GM20000 (cell line): ENCODE measurements around the gene ZNF513.
"Not testable (repeated sequence)": the region's sequence is repeated elsewhere in the genome, so short reads cannot be mapped to it uniquely, and the experiment has no call there.

Experiments
- DNase-seq: peaks from one replicate; pipeline ENCODE4 v3.0.0; 2012; ENCODE audit warnings: low spot score
- TF ChIP-seq, protein P1 (sequence below): IDR thresholded peaks from 2 replicates; pipeline ENCODE4 v1.5.1; 2012; ENCODE audit warnings: mild to moderate bottlenecking, control low read depth; ENCODE audit errors: extremely low read depth, missing control alignments

Gene ZNF513, protein sequence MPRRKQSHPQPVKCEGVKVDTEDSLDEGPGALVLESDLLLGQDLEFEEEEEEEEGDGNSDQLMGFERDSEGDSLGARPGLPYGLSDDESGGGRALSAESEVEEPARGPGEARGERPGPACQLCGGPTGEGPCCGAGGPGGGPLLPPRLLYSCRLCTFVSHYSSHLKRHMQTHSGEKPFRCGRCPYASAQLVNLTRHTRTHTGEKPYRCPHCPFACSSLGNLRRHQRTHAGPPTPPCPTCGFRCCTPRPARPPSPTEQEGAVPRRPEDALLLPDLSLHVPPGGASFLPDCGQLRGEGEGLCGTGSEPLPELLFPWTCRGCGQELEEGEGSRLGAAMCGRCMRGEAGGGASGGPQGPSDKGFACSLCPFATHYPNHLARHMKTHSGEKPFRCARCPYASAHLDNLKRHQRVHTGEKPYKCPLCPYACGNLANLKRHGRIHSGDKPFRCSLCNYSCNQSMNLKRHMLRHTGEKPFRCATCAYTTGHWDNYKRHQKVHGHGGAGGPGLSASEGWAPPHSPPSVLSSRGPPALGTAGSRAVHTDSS

DNA sequence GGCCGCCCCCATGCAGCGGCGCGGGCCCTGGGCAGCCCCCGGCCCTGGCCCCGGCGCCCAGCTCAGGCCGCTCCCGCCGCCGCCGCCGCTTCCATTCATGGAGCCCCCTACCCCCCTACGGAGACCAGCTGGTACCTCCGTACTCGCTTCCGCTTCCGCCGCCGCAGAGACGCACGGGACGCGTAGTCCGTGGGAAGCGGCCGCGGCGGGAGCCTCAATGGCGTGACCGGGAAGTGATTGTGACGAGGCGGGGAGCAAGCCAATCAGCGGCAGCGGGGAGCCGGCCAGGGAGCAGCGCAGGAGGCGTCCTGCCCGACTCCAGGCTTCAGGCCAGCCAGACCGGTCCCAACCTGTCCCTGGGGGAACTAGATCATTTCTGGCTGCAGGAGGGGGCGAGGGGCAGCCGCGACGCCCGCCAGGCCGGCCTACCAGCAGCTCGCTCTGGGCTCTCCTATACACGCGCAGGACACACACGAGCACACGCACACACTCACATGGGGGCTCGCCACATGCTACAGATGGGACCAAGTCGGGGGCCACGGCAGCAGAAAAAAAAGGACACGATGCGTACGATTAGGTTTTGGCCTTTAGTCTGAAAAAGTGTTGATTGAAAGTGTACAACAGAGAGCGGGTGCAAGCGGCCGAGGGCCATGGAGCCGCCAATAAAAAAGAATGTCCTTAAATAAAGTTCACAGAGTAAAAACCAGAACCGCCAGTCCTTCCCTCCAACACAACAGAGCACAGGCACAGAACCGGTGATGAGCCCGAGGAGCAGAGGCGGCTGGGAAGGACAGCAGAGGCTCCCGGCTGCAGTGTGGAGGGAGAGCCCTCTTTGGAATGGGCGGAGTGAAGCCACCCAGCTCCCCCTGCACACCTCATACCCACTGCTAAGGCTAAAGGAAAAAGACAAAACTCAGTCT is at the start of gene ZNF513:
Gene ZNF513, minus strand, starts transcription at position 109 of the 920 bp plus-strand sequence. CDS start 208 bp downstream, outside the sequence.
- peak; percentile 96 for DNase-seq
- TF ChIP-seq, protein P1, sequence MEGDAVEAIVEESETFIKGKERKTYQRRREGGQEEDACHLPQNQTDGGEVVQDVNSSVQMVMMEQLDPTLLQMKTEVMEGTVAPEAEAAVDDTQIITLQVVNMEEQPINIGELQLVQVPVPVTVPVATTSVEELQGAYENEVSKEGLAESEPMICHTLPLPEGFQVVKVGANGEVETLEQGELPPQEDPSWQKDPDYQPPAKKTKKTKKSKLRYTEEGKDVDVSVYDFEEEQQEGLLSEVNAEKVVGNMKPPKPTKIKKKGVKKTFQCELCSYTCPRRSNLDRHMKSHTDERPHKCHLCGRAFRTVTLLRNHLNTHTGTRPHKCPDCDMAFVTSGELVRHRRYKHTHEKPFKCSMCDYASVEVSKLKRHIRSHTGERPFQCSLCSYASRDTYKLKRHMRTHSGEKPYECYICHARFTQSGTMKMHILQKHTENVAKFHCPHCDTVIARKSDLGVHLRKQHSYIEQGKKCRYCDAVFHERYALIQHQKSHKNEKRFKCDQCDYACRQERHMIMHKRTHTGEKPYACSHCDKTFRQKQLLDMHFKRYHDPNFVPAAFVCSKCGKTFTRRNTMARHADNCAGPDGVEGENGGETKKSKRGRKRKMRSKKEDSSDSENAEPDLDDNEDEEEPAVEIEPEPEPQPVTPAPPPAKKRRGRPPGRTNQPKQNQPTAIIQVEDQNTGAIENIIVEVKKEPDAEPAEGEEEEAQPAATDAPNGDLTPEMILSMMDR: no peak

DNA sequence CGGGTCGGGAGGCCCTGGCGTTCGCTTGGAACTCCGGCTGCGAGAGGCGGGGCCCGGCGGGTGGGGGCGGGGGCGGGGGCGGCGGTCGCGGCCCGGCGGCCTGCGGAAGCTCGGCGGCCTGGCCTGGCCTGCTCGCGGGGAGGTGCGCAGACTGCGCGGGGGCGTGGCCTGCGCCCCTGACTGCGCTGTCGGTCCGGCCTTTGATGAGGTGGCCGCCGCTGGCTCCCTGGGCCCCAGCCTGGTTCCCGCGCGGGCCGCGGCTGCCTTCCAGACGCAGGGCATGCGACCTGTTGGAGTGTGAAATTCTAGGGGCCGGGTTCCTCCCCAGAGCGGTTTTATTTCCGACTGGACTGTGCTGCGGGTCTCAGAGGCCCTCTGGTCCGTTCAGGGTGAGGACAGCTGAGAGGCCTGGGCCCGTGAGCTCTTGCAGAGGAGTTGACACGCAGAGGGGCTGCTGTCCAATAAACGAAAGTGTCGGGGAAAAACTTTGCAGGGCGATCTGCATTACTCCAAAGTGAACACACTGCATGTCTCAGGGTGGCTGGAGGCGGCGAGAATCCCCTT is 48.5 kb upstream of the ZNF513 start:
- TF ChIP-seq, protein P1: no peak
- DNase-seq: peak; percentile 94

DNA sequence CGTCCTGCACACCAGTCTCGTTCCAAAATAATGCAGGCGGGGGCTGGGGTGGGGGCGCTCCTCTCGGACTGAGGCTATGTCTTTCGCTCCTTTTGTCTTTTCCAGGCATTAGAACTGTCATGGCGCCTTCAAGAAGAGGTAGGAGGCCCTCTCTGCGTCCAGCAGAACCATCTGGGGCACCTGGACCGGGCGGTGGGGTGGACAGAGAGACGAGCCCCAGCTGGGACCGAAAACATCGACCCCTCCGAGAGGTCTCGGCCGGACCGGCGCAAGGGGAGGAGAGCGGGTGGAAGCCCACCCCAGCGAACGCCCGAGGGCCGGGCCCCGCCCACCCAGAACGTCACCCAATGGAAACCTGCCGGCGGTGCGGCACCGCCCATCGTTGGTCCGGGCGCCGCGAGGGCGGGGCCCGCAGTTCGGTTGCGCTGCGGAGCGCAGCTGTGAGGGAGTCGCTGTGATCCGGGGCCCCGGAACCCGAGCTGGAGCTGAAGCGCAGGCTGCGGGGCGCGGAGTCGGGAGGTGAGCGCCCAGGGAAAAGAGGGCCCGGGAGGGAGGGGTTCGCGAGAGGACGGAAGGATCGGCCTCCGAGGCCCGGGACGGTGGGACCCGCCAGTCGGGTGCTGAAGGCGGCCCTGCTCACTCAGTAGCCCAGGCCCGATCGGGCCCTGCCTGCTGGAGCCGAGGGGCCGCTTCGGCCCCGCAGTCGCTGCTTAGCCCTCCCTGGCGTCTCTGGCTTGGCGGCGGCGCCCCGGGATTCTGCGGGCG is 47.9 kb upstream of the ZNF513 start, which contains the start of gene NRBP1:
Gene NRBP1, plus strand, starts transcription at position 419 of the 765 bp plus-strand sequence. CDS start 4,643 bp downstream, outside the sequence.
- peak; percentile 96 for DNase-seq
- TF ChIP-seq, protein P1: no peak

DNA sequence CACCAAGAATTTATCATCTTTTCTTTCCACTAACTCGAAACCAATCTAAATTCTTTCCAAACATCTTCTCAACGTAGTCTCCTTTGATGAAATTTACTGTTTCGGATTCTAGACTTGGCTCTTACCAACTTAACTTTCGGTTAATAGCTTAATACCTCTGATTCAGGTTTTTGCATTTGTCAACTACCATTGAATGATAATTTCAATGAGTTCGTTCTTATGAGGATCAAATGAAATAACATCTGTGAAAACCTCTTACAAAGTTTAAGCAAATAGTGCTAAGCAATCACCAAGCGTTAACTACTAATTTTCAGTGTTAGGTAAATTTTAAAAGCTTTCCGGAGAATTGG is 47.3 kb upstream of the ZNF513 start:
- TF ChIP-seq, protein P1: no peak
- no peak for DNase-seq

DNA sequence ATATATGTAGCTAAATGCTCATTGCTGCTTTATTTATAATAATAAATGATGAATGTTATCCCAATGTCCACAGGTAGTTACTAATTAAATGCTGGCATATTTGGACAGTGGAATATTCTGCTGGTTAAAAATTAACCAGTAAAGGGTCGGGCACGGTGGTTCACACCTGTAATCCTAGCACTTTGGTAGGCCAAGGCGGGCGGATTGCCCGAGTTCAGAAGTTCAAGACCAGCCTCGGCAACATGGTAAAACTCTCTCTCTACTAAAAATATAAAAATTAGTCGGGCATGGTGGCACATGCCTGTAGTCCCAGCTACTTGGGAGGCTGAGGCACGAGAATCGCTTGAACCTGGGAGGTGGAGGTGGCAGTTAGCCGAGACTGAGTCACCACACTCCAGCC is 44.5 kb upstream of the ZNF513 start:
- not testable (repeated sequence) for DNase-seq

DNA sequence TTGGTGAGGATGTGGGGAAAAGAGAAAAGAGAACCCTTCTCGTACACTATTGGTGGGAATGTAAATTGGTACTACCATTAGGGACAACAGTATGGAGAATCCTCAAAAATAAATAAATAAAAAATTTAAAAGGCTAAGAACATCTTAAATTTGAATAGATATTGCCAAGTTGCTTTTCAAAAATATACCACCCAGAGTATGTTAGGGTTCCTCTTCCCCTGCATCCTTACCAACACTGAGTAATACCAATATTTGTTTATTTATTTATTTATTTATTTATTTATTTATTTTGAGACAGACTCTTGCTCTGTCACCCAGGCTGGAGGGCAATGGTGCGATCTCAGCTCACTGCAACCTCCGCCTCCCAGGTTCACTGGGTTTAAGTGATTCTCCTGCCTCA is 42.4 kb upstream of the ZNF513 start:
- DNase-seq: no peak
- TF ChIP-seq, protein P1: no peak

DNA sequence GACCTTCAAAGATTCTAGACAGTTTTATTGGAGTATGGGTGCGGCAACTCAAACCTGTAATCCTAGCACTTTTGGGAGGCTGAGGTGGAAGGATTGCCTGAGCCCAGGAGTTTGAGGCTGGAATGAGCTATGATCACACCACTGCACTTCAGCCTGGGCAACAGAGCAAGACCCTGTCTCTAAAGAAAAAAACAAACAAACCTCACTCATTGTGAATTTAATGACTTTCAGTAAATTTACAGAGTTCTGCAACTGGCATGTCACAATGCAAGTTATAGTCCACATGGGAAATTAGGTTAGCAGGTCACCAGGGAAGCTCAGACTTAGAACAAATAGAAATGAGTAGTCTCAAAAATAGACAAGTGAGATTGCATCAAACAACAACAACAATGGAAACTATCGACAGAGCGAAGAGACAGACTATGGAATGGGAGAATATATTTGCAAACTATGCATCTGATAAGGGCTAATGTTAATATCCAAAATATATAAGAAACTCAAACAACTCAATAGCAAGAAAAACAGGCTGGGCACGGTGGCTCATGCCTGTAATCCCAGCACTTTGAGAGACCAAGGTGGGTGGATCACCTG is 41.2 kb upstream of the ZNF513 start:
- no peak for DNase-seq
- TF ChIP-seq, protein P1: no peak
